HFFc6 (cell line): ENCODE data around the gene SH3RF3. TPM values are rescaled to one million over a fixed set of nuclear protein-coding genes. Genes with fewer than 3 reads are reported as not detected.
A peak's percentile ranks its signal among the peaks of the same experiment; 100 is the strongest.

Experiments used
- DNase-seq: peaks from one replicate; pipeline ENCODE4 v3.0.0-alpha.2; 2018
- H3K27ac Mint-ChIP-seq: 2 replicates; pipeline ENCODE4 v1.8.0; 2020; ENCODE audit warnings: mild to moderate bottlenecking, mixed read lengths
- H3K27me3 Mint-ChIP-seq: 2 replicates; pipeline ENCODE4 v1.8.0; 2021; ENCODE audit warnings: mild to moderate bottlenecking, moderate library complexity, mixed read lengths; ENCODE audit not compliant: insufficient read depth
- H3K36me3 Mint-ChIP-seq: 2 replicates; pipeline ENCODE4 v1.8.0; 2021; ENCODE audit warnings: low read depth, mixed read lengths
- H3K4me1 Mint-ChIP-seq: 2 replicates; pipeline ENCODE4 v1.8.0; 2020; ENCODE audit warnings: low read depth, mixed read lengths
- H3K4me3 Mint-ChIP-seq: 2 replicates; pipeline ENCODE4 v1.8.0; 2020; ENCODE audit warnings: mild to moderate bottlenecking, moderate library complexity, mixed read lengths
- H3K9me3 Mint-ChIP-seq: 2 replicates; pipeline ENCODE4 v1.8.0; 2020; ENCODE audit warnings: mild to moderate bottlenecking, mixed read lengths
- CTCF ChIP-seq: fragments of 200-600 bp; sonication (generic); IDR thresholded peaks from 2 replicates; pipeline ENCODE4 v1.5.0; 2021; ENCODE audit warnings: antibody characterized with exemption, mild to moderate bottlenecking
- total RNA-seq, 6 experiments: library from RNA; stranded (reverse); fragmentation: NEBNext Ultra II Directional; extraction: Animal tissue kit (Norgen Biotek cat#: 25700); gene quantifications; 2 replicates in 1 of 6; 3 replicates in 5 of 6; pipeline ENCODE4 v1.2.3, GENCODE V29; 2021

Gene SH3RF3
- total RNA-seq, 6 experiments from 2014 or later, result 2.4 to 4.4 (median 3.7) TPM

- no peak for TF ChIP-seq CTCF
- Mint-ChIP-seq H3K27ac (no peak overlapping the region), H3K27me3 (peaks cover 10% of the 10 kb centered on the region), H3K9me3 (peaks cover 21% of the 10 kb centered on the region), H3K4me3 (no peak overlapping the region), H3K4me1 (peaks cover 25% of the 10 kb centered on the region), H3K36me3 (peaks cover 30% of the 10 kb centered on the region)
- no peak for DNase-seq
Observed at GRCh38 chr2:109437325-109438090, 308.5 kb downstream of the SH3RF3 start.

- no peak overlapping the region for H3K27ac Mint-ChIP-seq
- DNase-seq, result no peak
- H3K9me3 Mint-ChIP-seq, result peaks cover 28% of the 10 kb centered on the region
- H3K27me3 Mint-ChIP-seq, result peaks cover 9% of the 10 kb centered on the region
- H3K36me3 Mint-ChIP-seq, result peaks cover 36% of the 10 kb centered on the region
- H3K4me3 Mint-ChIP-seq, result no peak overlapping the region
- H3K4me1 Mint-ChIP-seq, result peaks cover 25% of the 10 kb centered on the region
- TF ChIP-seq CTCF, result no peak
Observed at GRCh38 chr2:109438146-109438545, 309.1 kb downstream of the SH3RF3 start.

- H3K9me3 Mint-ChIP-seq, result peaks cover 35% of the 10 kb centered on the region
- peaks cover 7% of the 10 kb centered on the region for H3K27me3 Mint-ChIP-seq
- DNase-seq, result peak; percentile 46
- H3K27ac Mint-ChIP-seq, result peak overlapping the region; percentile 47
- peaks cover 25% of the 10 kb centered on the region for H3K4me1 Mint-ChIP-seq
- no peak overlapping the region for H3K4me3 Mint-ChIP-seq
- no peak for TF ChIP-seq CTCF
- peaks cover 44% of the 10 kb centered on the region for H3K36me3 Mint-ChIP-seq
Observed at GRCh38 chr2:109438773-109439389, 309.9 kb downstream of the SH3RF3 start.

- TF ChIP-seq CTCF, result no peak
- Mint-ChIP-seq H3K4me3 (no peak overlapping the region), H3K27ac (peak overlapping the region; percentile 47; the same call in 1 of the 2 replicates), H3K4me1 (peaks cover 25% of the 10 kb centered on the region), H3K36me3 (peaks cover 44% of the 10 kb centered on the region), H3K27me3 (peaks cover 7% of the 10 kb centered on the region), H3K9me3 (peaks cover 38% of the 10 kb centered on the region)
- no peak for DNase-seq
Observed at GRCh38 chr2:109439390-109439786, 310.4 kb downstream of the SH3RF3 start.

GRCh38 chr2:109439986-109440385 lies 311.0 kb downstream of the SH3RF3 start:
- no peak for DNase-seq
- Mint-ChIP-seq H3K36me3 (peaks cover 49% of the 10 kb centered on the region), H3K4me3 (no peak overlapping the region), H3K27ac (no peak overlapping the region), H3K27me3 (peaks cover 6% of the 10 kb centered on the region; the same call in 1 of the 2 replicates), H3K4me1 (peaks cover 25% of the 10 kb centered on the region), H3K9me3 (peaks cover 44% of the 10 kb centered on the region)
- no peak for TF ChIP-seq CTCF
